Activated effector memory CD4-positive, alpha-beta T cell treated with Interleukin-2 at 50 U/mL for 16 hours (primary cell): ENCODE measurements around the gene IL6.
"Not testable (repeated sequence)": the region's sequence is repeated elsewhere in the genome, so short reads cannot be mapped to it uniquely, and the experiment has no call there.

Experiments used
- DNase-seq: peaks from one replicate; pipeline ENCODE4 v3.0.0-alpha.2; 2020

IL6 gene

GRCh38 chr7:22704722-22705121, 22.3 kb upstream of the IL6 start:
- DNase-seq: not testable (repeated sequence)

GRCh38 chr7:22705874-22706273, 21.1 kb upstream of the IL6 start:
- not testable (repeated sequence) for DNase-seq

GRCh38 chr7:22707026-22707691, 19.8 kb upstream of the IL6 start:
- DNase-seq: not testable (repeated sequence)

- not testable (repeated sequence) for DNase-seq
Measured at GRCh38 chr7:22708214-22708613, 18.8 kb upstream of the IL6 start.

GRCh38 chr7:22708677-22709061, 18.3 kb upstream of the IL6 start:
- not testable (repeated sequence) for DNase-seq

- not testable (repeated sequence) for DNase-seq
Measured at GRCh38 chr7:22709062-22709829, 17.8 kb upstream of the IL6 start.

- DNase-seq: no peak
Measured at GRCh38 chr7:22709857-22710256, 17.1 kb upstream of the IL6 start.

- no peak for DNase-seq
Measured at GRCh38 chr7:22712999-22713398, 14.0 kb upstream of the IL6 start.

GRCh38 chr7:22713463-22713862, 13.5 kb upstream of the IL6 start:
- no peak for DNase-seq

- DNase-seq: no peak
Measured at GRCh38 chr7:22715969-22716368, 11.0 kb upstream of the IL6 start.

- DNase-seq: no peak
Measured at GRCh38 chr7:22717760-22718159, 9.2 kb upstream of the IL6 start.

- DNase-seq: no peak
Measured at GRCh38 chr7:22718200-22718711, 8.7 kb upstream of the IL6 start.

- no peak for DNase-seq
Measured at GRCh38 chr7:22718911-22719420, 8.0 kb upstream of the IL6 start.

- DNase-seq: no peak
Measured at GRCh38 chr7:22720791-22721786, 5.9 kb upstream of the IL6 start.

- DNase-seq: no peak
Measured at GRCh38 chr7:22722536-22723180, 4.3 kb upstream of the IL6 start.

- no peak for DNase-seq
Measured at GRCh38 chr7:22723181-22723601, 3.8 kb upstream of the IL6 start.

GRCh38 chr7:22723637-22724036, 3.4 kb upstream of the IL6 start:
- no peak for DNase-seq

- DNase-seq: no peak
Measured at GRCh38 chr7:22724861-22725260, 2.1 kb upstream of the IL6 start.

GRCh38 chr7:22725585-22725984, 1.4 kb upstream of the IL6 start:
- no peak for DNase-seq

GRCh38 chr7:22726345-22726906, 574 bp upstream of the IL6 start:
- DNase-seq: peak; percentile 9

- no peak for DNase-seq
Measured at GRCh38 chr7:22727714-22728035, 675 bp downstream of the IL6 start.

GRCh38 chr7:22728401-22729029, 1.5 kb downstream of the IL6 start:
- no peak for DNase-seq
